GM21526 (cell line): ENCODE results near the gene PZP.
"Not testable (repeated sequence)": the region's sequence is repeated elsewhere in the genome, so short reads cannot be mapped to it uniquely, and the experiment has no call there.

ENCODE experiments used
- ATAC-seq: cut with Tn5 transposase; IDR thresholded peaks from one replicate; pipeline ENCODE4 v1.9.1; 2021; ENCODE audit warnings: moderate library complexity; ENCODE audit not compliant: unreplicated experiment, low FRiP score

The PZP gene

DNA sequence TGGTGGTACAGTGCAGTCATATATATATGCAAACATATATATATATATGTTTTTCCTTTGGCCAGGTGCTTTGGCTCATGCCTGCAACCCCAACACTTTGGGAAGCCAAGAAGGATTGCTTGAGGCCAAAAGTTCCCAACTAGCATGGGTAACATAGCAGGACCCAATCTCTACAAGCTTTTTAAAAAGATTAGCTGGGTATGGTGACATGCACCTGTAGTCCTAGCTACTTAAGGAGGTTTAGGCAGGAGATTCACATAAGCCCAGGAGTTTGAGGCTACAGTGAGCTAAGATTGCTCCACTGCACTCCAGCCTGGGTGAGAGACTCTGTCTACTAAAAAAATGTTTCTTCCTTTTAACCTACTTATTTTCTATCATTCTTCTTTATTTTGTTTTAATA is 10.2 kb downstream of the PZP start:
- no peak for ATAC-seq

DNA sequence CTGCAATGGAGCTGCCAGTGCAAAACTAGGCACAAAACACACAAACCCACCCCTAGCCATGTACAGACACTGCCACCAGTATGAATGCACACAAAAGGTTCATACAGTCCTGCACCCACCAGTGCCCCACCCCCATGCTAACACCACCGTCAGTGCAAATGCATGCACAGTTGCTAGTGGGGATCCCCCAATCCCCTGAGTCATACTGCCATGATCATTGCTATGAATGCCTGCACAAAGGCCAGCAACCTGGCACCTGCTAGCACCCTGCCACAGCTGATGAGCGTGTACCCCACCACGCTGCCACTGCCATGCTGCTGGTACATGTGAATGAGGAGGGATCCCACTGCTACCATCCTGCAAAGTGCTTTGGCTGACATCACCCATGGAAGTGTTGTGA is 23.9 kb downstream of the PZP start:
- no peak for ATAC-seq

DNA sequence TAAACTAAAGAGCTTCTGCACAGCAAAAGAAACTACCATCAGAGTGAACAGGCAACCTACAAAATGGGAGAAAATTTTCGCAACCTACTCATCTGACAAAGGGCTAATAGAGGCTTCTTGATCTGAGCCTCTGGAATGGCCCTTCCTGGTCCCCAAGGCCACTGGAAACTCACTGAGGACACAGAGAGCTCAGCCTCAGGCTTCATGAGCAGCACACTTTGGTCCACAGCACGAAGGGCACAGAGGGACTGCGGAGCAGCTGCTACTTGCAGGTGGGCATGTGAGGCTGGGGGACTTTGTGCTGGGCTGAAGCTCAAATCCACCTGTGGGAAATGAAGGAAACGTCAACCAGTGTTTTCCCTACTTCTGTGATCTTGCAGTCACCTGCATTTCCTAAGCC is 27.4 kb downstream of the PZP start:
- no peak for ATAC-seq

DNA sequence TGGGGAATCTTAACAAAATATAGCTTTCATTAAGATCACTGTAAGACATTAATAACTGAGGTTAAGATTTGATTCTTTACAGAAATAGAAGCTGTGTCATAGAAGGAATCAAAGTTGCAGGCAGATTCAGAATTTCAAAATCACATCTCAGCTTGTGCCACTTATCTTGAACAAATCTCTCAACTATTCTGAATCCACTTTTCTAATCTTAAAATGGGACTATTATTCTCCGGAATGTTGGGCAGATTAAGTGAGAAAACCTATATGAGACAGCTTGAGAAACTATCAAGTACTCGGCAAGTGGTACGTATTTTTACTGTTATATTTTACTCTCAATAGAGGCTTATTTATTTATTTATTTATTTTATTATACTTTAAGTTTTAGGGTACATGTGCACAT is 28.4 kb downstream of the PZP start:
- ATAC-seq = no peak

DNA sequence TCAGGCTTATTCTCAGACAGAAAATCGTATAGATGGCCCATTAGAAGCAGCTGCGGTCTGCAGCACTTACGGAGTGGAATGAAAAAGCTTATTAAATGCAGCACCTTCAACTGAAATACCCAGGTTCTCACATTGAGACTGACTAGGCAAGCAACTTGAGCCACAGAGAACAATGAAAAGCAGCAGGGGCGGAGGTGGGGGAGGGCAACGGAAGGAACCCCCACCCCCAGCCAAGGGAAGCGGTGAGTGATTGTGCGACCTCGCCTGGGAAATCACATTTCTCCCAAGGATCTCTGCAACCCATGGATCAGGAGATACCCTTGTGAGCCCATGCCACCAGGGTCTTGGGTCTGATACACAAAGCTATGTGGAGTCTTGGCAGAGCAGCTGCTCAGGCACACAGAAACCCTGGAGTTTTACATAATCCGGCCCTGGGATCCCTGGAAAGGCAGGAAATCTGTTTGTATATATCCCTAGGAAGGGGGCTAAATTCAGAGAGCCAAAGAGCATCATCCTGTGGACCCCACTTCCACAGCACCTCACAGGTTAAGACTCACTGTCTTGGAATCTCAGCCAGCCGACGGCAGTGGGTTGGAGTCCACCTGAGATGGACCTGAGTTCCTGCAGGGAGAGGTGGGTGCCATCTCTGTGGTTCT is 38.1 kb downstream of the PZP start:
- ATAC-seq = no peak

DNA sequence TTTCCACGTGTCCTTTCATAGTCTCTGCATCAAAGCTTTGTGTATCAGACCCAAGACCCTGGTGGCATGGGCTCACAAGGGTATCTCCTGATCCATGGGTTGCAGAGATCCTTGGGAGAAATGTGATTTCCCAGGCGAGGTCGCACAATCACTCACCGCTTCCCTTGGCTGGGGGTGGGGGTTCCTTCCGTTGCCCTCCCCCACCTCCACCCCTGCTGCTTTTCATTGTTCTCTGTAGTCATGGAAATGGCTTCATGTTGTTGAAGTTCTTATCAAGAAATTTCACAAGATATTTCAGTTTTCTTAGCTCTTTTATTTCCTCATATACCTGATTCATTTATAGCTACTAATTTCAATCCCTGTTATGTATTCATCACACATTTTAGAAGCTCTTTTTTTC is 40.9 kb downstream of the PZP start:
- ATAC-seq = not testable (repeated sequence)

DNA sequence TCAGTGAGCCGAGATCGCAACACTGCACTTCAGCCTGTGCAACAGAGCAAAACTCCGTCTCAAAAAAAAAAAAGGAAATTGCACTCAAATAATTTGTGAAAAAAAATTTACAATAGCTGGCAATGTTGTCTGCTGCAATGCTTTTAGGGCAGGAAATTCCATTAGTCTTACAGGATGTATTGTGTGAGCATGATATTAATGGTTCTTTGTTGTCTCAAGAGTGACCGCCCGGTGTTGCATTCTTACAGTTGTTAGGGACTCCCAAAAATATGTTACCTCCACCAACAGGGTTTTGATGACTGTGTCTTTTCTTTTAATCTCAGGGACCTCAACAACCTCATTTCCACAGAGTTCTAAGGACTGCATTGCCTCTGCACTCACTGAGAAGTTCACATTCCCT is 44.8 kb downstream of the PZP start:
- no peak for ATAC-seq

DNA sequence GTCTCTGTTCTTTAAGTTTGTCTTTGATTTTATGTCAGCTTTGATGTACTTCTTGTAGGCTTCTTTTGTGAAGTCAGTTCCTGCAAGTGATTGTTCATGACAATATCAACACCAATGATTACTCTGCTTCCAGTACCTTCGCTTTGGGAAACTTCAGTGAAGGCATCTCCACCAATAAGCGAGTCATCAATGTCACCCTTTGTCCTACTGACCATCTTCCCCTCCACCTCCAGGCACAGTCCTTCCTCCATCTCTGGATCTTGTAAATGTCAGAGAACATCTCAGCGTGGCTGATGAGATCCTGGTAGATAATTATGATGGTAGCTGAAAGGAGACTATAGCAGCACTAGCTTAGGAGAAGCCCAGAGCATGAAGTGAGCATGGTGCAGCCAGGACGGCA is 52.1 kb downstream of the PZP start:
- no peak for ATAC-seq

DNA sequence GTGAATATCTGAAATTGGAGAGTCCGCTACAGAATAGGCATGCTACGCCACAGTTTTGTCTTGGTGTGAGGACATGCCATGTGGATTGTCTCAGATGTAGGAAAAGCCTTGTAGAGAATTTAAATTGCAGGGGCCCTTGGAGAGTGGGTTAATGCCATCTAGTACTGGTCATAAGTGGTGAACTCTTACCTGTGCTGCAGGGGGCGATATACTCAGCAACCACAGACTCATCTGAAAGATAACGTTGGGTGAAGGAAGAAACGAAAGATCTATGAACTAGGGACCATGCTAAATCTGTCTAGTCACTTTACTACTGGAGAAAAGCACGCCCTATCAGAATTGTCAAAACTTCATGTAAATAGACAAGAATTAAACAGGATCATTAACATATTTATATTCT is 58.8 kb downstream of the PZP start:
- ATAC-seq = no peak

DNA sequence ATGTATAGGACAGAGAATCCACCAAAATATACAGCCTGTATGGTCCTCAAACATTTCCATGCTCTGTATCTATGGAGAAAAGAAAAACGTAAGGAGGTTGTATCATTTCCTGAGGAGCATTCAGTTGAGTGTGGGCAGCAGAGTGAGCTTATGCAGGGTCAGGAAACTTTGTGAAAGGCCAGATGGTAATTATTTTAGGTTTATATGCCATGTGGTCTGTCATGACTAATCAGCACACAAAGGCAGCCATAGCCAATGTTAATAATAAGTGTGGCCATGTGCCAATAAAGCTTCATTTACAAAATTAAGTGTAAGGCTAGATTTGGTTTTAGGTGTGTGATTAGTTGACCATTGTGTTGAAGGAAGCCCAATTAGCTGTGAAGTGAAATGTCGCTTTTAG is 59.3 kb downstream of the PZP start:
- no peak for ATAC-seq

DNA sequence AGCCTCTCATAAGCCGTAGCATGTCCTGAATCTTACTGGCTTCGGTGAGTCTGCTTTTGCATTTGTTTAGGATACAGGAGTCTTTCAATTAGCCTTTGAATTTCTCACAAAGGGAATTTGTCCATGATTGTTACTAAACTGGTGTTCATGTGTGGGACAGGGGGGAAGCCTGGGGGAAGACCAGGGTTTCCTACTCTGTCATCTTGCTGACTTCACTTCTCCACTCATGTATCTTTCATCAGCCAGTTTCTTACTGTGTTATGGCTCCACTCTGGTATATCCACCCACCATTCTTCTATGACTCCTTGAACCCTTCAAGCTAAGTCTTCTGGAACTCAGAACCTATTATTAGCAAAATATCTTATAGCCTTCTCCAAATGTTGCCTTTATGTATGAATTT is 60.7 kb downstream of the PZP start:
- ATAC-seq = no peak

DNA sequence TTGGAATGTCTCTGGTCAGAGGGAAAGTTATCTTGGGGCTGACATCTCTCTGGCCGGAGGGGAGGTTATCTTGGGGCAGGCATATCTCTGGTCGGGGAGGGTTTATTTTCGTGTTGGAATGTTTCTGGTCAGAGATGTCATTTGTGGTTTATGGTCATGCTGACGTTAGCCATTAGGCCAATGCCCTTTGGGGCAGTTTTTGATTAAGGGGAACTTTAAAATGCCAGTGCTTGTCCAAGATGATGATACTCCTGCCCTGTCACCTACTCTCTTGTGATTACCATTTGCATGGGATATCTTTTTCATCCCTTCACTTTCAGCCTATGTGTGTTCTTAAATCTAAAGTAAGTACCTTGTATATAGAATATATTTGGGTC is 63.5 kb downstream of the PZP start:
- ATAC-seq = no peak

DNA sequence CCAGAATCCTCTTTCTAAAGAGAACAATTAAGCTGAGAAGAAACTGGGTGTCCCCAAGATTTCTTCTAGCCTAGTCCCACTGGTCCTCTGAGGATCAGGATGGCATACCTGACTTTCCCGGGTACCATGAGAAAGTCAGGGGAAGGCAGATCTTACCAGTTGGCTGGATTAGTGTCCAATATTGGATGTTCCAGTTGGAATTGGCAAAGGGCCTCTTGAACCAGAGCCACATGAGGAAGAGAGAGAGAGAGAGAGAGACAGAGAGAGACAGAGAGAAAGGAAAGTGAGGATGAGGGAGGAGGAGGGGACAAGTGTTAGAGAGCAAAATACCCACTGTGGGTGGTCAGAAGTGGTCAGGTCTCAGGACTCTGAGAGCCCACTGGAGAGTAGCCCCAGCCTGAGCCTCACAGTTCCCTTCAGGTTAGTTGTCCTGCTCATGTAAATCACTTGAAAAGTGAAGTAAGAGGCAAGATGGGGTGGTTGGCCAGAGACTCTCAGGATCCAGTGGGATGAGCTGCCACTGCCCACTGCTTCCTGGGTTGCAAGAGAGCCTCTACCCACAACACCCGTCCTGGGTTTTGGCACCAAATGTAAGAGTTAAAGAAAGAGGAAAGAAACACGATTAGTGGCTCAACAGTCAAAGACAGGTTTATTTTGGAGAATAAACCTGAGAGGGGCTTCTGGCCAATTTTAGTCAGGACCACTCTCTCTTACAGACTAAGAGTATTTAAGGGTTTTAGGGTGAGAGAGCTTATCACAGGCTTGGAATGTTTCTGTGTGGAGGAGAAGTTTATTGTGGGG is 64.1 kb downstream of the PZP start:
- no peak for ATAC-seq

DNA sequence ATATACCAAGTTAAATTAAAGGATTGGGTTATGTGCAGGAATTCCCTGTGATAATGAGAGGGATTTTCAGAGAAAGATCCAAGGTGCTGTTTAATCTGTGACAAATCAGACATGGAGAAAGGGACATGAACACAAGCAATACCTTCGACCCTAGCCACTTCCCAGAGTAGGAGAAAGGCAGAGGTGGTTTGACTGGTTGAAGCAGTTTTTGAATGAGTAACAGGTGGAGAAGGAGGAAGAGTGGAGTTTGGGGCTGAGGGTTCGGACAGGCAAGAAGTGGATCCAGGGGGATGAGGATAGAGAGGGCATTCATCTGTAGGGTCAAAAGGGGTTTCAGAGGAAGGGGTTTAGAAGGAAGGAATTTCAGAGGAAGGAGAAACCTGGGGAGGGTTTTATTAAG is 65.1 kb downstream of the PZP start:
- no peak for ATAC-seq

DNA sequence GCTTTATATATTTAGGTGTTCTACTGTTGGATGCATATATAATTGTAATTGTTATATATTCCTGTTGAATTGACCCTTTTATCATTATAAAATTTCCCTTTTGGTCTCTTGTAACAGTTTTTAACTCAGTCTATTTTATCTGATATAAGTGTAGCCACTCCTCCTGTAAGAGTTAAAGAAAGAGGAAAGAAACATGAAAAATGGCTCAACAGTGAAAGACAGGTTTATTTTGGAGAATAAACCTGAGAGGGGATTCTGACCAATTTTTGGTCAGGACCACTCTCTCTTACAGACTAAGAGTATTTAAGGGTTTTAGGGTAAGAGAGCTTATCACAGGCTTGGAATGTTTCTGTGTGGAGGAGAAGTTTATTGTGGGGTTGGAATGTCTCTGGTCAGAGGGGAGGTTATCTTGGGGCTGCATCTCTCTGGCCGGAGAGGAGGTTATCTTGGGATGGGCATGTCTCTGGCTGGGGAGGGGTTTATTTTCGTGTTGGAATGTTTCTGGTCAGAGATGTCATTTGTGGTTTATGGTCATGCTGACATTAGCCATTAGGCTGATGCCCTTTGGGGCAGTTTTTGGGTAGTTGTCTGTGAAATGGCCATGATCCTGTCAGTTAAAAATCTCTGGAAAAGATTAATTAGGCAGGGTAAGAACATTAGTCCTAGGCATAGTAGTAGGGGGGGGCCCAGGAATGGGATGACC is 68.5 kb downstream of the PZP start:
- not testable (repeated sequence) for ATAC-seq

DNA sequence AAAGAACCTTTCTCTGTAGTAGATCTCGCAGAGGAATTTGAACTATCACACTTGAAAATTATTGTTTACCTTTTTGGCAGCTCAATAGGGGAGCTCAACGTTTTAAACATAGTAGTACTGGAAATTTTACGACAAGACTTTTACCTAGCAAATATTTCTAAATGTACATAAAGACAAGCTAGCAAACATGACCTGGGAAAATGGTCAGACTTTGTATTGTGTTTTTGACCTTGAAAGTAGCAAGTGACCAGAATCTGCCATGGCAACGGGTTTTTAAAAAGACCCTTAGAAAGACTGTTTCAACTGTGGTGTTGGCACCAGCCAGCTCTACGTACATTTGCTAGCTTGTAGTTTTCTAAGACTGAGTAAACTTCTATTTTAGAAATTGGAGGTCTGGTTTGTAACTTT is 72.3 kb downstream of the PZP start:
- ATAC-seq = no peak

DNA sequence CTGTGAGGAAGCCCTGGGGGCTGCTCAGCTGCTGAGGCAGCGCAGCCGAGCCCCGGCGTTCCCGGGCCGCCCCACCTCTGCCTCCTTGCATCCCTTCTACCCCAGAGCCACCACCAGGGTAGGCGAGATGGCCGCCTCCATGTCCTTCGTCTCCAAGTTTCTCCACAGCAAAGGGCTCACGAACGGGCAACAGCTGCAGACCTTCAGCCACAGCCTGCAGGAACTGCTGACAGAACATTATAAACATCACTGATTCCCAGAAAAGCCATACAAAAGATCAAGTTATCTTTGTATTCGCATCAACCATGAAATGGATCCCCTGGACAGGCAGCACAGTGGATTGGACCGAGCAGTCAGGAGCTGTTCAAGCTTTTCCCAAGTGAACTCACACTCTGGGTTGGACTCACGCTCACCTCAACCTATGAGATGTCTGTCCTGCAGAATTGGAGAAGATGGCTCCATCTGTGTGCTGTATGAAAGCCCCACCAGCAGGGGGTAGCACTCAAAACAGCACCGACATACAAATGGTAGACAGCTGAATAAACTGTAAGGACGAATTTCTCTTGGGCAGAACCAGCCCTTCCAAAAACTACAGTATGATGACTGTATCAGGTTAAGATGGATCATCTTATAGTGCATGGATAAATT is 73.1 kb downstream of the PZP start:
- no peak for ATAC-seq

DNA sequence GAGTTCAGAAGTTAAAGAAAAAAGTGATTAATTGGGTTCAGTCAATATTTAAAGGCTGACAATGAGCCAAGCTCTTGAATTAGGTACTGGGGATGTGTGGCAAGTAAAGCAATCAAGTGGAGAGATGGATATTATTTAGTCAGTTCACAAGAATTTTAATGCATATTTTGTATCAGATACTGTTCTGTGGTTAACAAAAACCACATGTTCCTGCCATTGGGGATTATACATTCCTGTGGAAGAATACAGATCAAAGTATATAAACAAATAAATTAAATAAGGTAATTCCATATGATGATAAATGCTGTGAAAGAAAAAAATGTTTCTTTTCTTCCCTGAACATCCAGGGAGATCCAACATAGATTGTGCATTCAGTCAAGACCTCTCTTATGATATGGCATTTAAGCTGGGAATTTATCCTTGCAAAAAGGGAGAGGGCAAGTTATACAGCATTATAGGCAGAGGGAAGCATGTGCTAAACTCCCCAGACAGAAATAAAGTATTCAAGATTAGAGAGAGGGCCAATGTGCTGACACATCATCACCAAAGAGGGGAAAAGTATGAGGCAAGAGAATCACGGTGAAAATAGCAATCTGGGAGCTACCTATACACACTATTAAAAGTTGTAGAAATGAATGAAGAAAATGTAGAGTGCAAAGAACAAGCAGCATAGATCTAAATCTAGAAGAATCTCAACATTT is 74.8 kb downstream of the PZP start:
- ATAC-seq = no peak

DNA sequence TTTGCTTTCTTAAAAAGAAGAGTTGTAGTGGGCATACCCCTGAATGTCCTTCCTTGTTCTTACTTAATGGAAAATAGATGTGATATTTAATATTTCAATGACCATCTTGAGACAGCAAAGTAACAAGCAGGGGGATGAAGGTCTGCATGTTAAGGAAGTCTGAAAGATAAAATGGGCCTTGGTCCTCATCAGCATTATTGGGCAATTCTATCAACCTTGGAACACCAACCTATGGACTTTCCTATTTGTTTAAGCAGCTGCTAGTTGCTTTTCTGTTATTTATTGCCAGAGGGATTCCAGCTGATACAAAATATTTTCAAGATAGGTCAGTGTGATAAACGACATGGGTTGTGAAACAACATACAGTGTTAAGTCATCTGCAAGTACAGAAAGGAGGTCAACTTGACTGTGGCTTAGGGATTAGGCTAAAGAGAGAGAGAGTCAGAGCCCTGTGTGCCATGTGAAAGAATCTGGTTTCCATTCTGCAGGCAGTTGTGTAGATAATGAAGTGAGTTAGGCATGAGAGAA is 76.1 kb downstream of the PZP start:
- no peak for ATAC-seq

DNA sequence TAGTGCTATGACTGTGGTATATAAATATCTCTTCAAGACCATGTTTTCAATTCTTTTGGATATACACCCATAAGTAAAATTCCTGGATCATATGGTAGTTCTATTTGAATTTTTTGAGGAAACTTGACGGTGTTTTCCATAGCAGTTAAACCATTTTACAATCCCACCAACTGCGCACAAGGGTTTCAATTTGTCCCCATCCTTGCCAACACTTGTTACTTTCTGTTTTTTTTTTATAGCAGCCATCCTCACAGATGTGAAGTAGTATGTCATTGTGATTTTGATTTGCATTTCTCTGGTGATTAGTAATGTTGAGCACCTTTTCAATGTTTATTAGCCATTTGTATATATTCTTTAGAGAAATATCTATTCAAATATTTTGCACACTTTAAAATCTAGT is 78.0 kb downstream of the PZP start:
- no peak for ATAC-seq
